ENCODE measurements around the gene FHAD1. TPM values are rescaled to one million over a fixed set of nuclear protein-coding genes. Genes with fewer than 3 reads are reported as not detected.

FHAD1 gene
- total and polyA plus RNA-seq, 4 donors, result under 0.01 to 0.13 (median 0.05) TPM; not detected in 1

- no peak for DNase-seq (ENCODE audit: low spot score)
- H3K27ac ChIP-seq (ENCODE audit: low read depth in 1 of 2, low read length in 2 of 2), result no peak overlapping the region
- H3K4me1 ChIP-seq (ENCODE audit: control insufficient read depth in 4 of 4, insufficient read depth in 4 of 4, low read length in 3 of 4), result no peaks in the 10 kb centered on the region
- no peaks in the 10 kb centered on the region for H3K27me3 ChIP-seq (ENCODE audit: control insufficient read depth in 4 of 4, insufficient read depth in 4 of 4, low read length in 3 of 4)
- no peaks in the 10 kb centered on the region for H3K9me3 ChIP-seq (ENCODE audit: control insufficient read depth in 4 of 4, low read length in 3 of 4)
- TF ChIP-seq JUND (IDR thresholded peaks at IDR 0.05) (no peak), FOXA1 (IDR thresholded peaks at IDR 0.05) (no peak), RXRA (IDR thresholded peaks at IDR 0.05) (no peak), SP1 (IDR thresholded peaks at IDR 0.05) (no peak), HNF4G (IDR thresholded peaks at IDR 0.05) (no peak), RAD21 (IDR thresholded peaks at IDR 0.05) (no peak), EGR1 (IDR thresholded peaks at IDR 0.05; ENCODE audit: low read depth in 2 of 2) (no peak), GABPA (IDR thresholded peaks at IDR 0.05 in 1 of 2, conservative IDR thresholded peaks at IDR 0.05 in 1 of 2) (no peak), FOXA2 (IDR thresholded peaks at IDR 0.05) (no peak), TAF1 (conservative IDR thresholded peaks at IDR 0.05) (no peak), HNF4A (conservative IDR thresholded peaks at IDR 0.05) (no peak)
- TF ChIP-seq, protein P1, sequence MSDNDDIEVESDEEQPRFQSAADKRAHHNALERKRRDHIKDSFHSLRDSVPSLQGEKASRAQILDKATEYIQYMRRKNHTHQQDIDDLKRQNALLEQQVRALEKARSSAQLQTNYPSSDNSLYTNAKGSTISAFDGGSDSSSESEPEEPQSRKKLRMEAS (IDR thresholded peaks at IDR 0.05), result no peak
- TF ChIP-seq, protein P2, sequence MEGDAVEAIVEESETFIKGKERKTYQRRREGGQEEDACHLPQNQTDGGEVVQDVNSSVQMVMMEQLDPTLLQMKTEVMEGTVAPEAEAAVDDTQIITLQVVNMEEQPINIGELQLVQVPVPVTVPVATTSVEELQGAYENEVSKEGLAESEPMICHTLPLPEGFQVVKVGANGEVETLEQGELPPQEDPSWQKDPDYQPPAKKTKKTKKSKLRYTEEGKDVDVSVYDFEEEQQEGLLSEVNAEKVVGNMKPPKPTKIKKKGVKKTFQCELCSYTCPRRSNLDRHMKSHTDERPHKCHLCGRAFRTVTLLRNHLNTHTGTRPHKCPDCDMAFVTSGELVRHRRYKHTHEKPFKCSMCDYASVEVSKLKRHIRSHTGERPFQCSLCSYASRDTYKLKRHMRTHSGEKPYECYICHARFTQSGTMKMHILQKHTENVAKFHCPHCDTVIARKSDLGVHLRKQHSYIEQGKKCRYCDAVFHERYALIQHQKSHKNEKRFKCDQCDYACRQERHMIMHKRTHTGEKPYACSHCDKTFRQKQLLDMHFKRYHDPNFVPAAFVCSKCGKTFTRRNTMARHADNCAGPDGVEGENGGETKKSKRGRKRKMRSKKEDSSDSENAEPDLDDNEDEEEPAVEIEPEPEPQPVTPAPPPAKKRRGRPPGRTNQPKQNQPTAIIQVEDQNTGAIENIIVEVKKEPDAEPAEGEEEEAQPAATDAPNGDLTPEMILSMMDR (IDR thresholded peaks at IDR 0.05; ENCODE audit: low read depth, low read length, missing input control), result no peak
- H3K36me3 ChIP-seq (ENCODE audit: control insufficient read depth in 4 of 4, insufficient read depth in 3 of 4, low read depth in 1 of 4, low read length in 3 of 4), result no peaks in the 10 kb centered on the region
- no peak overlapping the region for H3K4me3 ChIP-seq (ENCODE audit: low read depth in 1 of 3, low read length in 3 of 3)
- no peak overlapping the region for H3K9ac ChIP-seq (ENCODE audit: low read depth in 1 of 2, low read length in 2 of 2)
Observed at GRCh38 chr1:15233689-15234088, 13.3 kb upstream of the FHAD1 start.

GRCh38 chr1:15236321-15236721 lies 10.7 kb upstream of the FHAD1 start:
- H3K9me3 ChIP-seq (ENCODE audit: control insufficient read depth in 4 of 4, low read length in 3 of 4), result no peaks in the 10 kb centered on the region
- no peaks in the 10 kb centered on the region for H3K4me1 ChIP-seq (ENCODE audit: control insufficient read depth in 4 of 4, insufficient read depth in 4 of 4, low read length in 3 of 4)
- no peaks in the 10 kb centered on the region for H3K27me3 ChIP-seq (ENCODE audit: control insufficient read depth in 4 of 4, insufficient read depth in 4 of 4, low read length in 3 of 4)
- no peak overlapping the region for H3K4me3 ChIP-seq (ENCODE audit: low read depth in 1 of 3, low read length in 3 of 3)
- no peak overlapping the region for H3K9ac ChIP-seq (ENCODE audit: low read depth in 1 of 2, low read length in 2 of 2)
- H3K36me3 ChIP-seq (ENCODE audit: control insufficient read depth in 4 of 4, insufficient read depth in 3 of 4, low read depth in 1 of 4, low read length in 3 of 4), result no peaks in the 10 kb centered on the region
- DNase-seq (ENCODE audit: low spot score), result no peak
- no peak for TF ChIP-seq GABPA (IDR thresholded peaks at IDR 0.05 in 1 of 2, conservative IDR thresholded peaks at IDR 0.05 in 1 of 2)
- TF ChIP-seq SP1 (IDR thresholded peaks at IDR 0.05), result no peak
- TF ChIP-seq, protein P3, sequence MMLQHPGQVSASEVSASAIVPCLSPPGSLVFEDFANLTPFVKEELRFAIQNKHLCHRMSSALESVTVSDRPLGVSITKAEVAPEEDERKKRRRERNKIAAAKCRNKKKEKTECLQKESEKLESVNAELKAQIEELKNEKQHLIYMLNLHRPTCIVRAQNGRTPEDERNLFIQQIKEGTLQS (IDR thresholded peaks at IDR 0.05), result no peak
- no peak for TF ChIP-seq JUND (IDR thresholded peaks at IDR 0.05)
- TF ChIP-seq, protein P4, sequence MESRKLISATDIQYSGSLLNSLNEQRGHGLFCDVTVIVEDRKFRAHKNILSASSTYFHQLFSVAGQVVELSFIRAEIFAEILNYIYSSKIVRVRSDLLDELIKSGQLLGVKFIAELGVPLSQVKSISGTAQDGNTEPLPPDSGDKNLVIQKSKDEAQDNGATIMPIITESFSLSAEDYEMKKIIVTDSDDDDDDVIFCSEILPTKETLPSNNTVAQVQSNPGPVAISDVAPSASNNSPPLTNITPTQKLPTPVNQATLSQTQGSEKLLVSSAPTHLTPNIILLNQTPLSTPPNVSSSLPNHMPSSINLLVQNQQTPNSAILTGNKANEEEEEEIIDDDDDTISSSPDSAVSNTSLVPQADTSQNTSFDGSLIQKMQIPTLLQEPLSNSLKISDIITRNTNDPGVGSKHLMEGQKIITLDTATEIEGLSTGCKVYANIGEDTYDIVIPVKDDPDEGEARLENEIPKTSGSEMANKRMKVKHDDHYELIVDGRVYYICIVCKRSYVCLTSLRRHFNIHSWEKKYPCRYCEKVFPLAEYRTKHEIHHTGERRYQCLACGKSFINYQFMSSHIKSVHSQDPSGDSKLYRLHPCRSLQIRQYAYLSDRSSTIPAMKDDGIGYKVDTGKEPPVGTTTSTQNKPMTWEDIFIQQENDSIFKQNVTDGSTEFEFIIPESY (IDR thresholded peaks at IDR 0.05), result no peak
- no peak for TF ChIP-seq FOXA2 (IDR thresholded peaks at IDR 0.05)
- TF ChIP-seq, protein P2 (IDR thresholded peaks at IDR 0.05; ENCODE audit: low read depth, low read length, missing input control), result no peak
- TF ChIP-seq, protein P1 (IDR thresholded peaks at IDR 0.05), result no peak
- WGBS, result 86% methylated on average over 5 of the region's 5 CpGs
- H3K27ac ChIP-seq (ENCODE audit: low read depth in 1 of 2, low read length in 2 of 2), result no peak overlapping the region

Data from liver (tissue), 9 donors.